Forelimb muscle (tissue), 1 donor: Measurements from ENCODE around the gene FAM167B. TPM values are rescaled to one million over a fixed set of nuclear protein-coding genes. Genes with fewer than 3 reads are reported as not detected.
"Not testable (repeated sequence)": the region's sequence is repeated elsewhere in the genome, so short reads cannot be mapped to it uniquely, and the experiment has no call there.

Experiments used
- DNase-seq: peaks from one replicate; pipeline ENCODE4 v3.0.0-alpha.2; 2013; ENCODE audit warnings: low read depth
- polyA plus RNA-seq: library from polyadenylated mRNA; unstranded; fragments of 120-200 nt; gene quantifications from one replicate; pipeline ENCODE4 v1.2.1, GENCODE V29; 2013; ENCODE audit not compliant: insufficient read length

FAM167B gene
- polyA plus RNA-seq, 1 donor, result 4.0 TPM

DNA sequence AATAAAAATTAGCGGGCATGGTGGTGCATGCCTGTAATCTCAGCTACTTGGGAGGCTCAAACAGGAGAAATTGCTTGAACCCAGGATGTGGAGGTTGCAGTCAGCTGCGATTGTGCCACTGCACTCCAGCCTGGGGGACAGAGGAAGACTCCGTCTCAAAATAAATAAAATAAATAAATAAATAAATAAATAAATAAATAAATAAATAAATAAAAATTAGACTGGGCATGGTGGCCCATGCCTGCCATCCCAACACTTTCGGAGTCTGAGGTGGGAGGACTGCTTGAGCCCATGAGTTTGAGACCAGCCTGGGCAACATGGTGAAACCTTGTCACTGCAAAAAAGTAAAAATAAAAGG, 16.2 kb downstream of the FAM167B start:
- DNase-seq, result not testable (repeated sequence)

DNA sequence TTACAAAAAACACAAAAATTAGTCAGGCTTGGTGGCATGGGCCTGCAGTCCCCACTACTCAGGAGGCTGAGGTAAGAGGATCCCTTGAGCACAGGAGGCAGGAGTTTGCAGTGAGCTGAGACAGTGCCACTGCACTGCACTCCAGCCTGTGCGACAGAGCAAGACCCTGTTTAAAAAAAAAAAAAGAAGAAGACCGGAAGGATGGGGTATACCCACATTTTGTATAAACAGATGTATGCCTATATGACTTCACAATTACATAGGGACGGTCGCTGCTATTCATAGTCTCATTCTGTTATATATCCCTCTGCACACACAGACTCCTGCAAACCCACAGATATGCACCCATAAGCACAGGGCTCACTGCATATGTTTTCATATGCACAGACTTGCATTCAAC, 16.7 kb downstream of the FAM167B start:
- no peak for DNase-seq

DNA sequence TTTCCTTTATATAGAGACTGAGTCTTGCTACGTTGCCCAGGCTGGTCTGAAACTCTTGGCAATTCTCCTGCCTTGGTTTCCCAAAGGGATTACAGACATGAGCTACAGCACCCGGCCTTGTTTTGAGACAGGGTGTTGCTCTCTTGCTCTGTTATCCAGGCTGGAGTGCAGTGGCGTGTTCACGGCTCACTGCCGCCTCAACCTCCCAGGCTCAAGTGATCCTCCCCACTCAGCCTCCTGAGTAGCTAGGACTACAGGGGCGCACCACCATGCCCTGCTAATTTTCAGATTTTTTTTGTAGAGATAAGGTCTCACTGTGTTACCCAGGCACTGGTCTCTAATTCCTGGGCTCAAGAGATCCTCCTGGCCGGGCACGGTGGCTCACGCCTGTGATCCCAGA, 18.8 kb downstream of the FAM167B start:
- DNase-seq, result no peak

DNA sequence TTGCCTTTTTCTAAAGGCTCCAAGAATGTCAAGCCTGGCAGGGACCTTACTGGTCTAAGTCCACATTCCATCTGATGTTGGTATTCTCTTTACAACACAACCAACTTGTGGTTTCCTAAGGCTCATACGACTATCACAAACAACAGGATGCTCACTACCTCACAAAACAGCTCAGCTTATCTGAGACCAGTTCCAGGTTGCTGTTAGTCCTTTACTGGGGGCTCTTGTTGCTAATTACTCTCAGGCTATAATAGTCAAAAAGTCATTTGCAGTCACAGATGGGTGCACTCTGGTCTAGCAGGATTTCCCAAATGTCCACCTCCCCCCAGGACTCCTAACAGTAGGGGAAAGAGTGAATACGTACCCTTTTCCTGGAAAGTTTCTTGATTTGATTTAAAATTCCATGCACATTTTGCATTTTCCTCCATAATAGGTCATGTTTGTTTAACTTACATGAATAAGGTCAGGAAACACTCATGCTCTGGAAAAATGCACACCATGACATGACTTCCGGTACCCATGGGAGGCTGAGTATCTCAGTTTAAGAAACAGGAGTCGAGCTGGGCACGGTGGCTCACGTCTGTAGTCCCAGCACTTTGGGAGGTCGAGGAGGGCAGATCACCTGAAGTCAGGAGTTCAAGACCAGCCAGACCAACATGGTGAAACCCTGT, 20.0 kb downstream of the FAM167B start:
- no peak for DNase-seq

DNA sequence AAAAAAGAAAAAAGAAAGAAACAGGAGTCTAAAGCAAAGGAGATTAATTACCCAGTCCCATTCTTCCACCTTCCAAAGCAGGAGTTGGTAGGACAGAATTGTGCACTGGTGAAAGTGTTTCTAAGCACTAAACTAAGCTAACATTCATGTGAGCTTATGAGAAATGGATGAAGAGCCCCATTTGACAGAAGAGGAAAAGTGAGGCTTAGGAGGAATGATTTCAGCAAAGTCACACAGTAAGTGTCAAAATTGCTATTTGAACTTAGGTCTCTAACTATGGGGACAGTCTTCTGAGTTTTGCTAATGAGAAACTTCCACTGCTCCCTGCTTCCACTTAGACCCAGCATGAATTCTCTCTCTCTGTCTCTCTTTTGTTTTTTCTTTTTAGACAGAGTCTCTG, 22.7 kb downstream of the FAM167B start:
- DNase-seq, result no peak

DNA sequence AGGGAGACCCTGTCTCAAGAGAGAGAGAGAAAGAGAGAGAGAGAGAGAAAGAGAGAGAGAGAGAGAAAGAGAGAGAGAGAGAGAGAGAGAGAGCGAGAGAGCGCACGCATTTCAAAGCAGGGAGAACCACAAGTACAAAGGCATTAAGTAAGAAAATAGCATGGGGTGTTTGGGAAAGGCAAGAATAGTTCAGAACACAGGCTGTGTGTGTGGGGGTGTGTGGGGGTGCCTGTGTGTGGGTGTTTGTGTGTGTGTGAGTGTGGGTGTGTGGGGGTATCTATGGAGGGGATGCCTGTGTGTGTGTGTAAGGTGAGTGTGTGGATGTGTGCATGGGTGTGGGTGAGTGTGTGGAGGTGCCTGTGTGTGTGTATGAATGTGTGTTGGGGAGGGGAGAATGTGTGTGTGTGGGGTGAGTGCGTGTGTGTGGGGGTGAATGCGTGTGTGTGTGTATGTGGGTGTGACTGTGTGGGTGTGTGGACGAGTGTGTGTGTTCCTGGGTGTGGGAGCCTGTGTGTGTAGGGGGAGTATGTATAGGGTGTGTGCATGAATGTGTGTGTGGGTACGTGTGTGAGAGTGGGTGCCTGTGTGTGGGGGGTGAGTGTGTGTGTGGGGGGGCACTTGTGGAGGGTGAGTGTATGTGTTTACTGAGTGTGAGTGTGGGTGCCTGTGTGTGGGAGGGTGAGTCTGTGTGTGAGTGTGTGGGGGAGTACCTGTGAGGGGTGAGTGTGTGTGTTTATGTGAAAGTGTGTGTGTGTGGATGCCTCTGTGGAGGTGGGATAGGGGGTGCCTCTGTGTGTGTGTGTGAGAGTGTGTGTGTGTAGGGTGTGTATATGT, 25.8 kb downstream of the FAM167B start:
- DNase-seq, result no peak

DNA sequence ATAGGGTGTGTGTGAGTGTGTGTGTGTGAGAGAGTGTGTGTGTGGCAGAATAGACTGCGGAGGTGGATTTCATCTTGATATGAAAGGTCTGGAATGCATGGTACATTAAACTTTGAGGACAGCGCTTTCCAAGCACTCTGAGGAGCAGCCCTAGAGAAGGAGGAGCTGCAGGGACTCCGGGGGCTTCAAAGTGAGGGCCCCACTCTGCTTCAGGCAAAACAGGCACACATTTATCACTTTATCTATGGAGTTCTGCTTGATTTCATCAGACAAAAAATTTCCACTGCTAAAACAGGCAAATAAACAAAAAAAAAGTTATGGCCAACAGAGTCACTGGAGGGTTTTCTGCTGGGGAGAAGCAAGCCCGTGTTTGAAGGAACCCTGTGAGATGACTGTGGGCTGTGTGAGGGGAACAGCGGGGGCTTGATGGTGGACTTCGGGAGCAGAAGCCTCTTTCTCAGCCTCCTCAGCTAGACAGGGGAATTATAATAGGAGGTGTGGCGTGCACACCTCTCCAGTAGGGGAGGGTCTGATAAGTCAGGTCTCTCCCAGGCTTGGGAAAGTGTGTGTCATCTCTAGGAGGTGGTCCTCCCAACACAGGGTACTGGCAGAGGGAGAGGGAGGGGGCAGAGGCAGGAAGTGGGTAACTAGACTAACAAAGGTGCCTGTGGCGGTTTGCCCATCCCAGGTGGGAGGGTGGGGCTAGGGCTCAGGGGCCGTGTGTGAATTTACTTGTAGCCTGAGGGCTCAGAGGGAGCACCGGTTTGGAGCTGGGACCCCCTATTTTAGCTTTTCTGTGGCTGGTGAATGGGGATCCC, 26.6 kb downstream of the FAM167B start:
- no peak for DNase-seq

DNA sequence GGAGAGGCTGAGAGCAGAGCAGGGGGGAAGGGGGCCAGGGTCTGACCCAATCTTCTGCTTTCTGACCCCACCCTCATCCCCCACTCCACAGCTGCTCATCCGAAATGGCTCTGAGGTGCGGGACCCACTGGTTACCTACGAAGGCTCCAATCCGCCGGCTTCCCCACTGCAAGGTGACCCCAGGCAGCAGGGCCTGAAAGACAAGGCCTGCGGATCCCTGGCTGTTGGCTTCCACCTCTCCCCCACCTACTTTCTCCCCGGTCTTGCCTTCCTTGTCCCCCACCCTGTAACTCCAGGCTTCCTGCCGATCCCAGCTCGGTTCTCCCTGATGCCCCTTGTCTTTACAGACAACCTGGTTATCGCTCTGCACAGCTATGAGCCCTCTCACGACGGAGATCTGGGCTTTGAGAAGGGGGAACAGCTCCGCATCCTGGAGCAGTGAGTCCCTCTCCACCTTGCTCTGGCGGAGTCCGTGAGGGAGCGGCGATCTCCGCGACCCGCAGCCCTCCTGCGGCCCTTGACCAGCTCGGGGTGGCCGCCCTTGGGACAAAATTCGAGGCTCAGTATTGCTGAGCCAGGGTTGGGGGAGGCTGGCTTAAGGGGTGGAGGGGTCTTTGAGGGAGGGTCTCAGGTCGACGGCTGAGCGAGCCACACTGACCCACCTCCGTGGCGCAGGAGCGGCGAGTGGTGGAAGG, 27.8 kb downstream of the FAM167B start:
- DNase-seq, result no peak

DNA sequence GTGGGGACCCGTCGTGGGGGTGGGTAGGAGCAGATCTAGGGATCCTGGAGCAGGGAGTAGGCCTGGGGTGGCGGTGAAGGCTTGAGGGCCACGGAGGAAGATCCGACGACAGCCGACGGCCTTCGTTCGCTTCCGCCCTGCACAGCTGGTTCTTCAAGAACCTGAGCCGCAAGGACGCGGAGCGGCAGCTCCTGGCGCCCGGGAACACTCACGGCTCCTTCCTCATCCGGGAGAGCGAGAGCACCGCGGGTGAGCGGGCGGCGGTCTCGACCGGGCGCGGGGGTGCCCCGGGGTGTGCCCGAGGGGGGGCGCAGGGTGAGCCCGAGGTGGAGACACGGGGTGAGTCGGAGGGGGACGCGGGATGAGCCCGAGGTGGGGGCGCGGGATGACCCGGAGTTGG, 28.4 kb downstream of the FAM167B start:
- DNase-seq, result no peak

DNA sequence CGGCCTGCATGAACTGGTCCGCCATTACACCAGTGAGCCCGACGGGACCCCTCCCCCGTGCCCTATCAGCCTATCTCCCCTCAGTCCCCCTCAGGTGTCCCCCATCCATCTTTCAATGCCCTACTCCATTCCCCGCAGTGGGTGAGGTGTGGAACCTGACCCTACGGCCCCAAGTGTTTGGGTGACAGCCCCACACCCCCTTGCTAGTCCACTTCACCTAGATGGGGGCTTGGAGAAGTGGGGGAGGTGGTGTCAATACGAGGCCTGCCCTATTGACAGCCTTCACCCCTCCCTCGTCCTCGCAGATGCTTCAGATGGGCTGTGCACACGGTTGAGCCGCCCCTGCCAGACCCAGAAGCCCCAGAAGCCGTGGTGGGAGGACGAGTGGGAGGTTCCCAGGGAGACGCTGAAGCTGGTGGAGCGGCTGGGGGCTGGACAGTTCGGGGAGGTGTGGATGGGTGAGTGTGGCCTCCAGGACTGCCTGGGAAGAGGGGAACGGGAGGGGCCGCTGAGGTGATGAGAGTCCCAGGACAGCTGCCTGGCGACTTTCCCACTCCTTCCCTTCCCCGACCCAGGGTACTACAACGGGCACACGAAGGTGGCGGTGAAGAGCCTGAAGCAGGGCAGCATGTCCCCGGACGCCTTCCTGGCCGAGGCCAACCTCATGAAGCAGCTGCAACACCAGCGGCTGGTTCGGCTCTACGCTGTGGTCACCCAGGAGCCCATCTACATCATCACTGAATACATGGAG, 29.2 kb downstream of the FAM167B start:
- DNase-seq, result no peak

DNA sequence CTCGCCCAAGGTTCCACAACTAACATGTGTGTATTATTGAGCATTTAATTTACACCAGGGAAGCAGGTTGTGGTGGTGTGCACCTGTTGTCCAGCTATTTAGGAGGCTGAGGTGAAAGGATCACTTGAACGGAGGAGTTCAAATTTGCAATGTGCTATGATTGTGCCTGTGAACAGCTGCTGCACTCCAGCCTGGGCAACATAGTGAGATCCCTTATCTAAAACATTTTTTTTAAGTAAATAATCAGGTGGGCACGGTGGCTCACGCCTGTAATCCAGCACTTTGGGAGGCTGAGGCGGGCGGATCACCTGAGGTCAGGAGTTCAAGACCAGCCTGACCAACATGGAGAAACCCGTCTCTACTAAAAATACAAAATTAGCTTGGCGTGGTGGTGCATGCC, 37.8 kb downstream of the FAM167B start:
- not testable (repeated sequence) for DNase-seq

DNA sequence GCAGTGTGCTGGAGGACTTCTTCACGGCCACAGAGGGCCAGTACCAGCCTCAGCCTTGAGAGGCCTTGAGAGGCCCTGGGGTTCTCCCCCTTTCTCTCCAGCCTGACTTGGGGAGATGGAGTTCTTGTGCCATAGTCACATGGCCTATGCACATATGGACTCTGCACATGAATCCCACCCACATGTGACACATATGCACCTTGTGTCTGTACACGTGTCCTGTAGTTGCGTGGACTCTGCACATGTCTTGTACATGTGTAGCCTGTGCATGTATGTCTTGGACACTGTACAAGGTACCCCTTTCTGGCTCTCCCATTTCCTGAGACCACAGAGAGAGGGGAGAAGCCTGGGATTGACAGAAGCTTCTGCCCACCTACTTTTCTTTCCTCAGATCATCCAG, 38.6 kb downstream of the FAM167B start:
- no peak for DNase-seq

DNA sequence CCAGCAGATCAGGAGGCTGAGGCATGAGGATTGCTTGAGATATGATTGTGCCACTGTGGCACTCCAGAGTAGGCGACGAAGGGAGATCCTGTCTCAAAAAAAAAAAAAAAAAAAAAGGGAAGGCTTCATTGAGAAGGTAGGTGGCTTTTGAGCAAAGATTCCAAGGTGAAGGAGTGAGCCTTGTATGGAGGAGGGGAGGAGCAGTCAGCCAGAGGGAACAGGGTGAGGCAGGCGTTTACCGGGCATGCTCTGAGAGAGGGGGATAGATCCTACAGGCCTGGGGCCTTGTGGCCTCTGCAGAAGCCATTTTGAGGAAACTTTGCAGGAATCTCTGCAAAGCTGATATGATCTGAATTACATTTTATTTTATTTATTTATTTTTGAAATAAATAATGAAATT, 39.7 kb downstream of the FAM167B start:
- DNase-seq, result no peak

DNA sequence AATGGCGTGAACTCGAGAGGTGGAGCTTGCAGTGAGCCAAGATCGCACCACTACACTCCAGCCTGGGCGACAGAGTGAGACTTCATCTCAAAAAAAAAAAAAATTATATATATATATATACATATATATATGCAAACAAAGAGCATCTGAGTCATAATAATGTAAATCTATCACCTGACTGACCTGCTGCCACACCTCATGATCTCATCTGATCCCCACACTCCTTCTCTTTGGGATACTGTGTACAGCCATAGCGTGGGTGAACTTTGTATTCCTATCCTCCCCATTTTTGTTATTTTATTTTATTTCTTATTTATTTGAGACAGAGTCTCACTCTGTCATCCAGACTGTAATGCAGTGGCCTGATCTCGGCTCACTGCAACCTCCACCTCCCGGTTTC, 42.2 kb downstream of the FAM167B start:
- DNase-seq, result no peak

DNA sequence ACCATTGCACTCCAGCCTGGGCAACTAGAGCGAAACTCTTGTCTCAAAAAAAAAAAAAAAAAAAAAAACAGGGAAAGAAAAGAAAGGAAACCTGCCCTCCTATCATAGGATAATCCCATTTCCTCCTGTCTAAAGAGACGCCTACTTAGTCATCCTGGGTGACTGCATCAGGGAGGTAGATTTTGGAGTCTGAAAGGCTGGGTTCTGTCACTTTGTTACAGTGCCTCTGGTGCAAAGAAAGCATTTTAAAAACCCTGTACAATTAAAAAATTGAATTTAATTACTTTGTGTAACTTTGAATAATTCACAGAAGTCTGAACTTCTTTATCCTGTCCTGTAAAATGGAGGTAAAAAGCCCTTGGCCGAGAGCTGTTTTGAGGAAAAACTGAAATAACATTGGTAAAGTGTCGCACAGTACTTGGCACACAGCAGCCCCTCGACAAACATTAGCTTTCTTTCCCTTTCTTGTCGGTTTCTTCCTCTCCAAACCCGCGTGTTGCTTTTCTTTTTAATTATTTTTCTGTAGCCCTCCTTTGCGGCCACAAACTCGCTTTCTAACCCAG, 44.2 kb downstream of the FAM167B start:
- no peak for DNase-seq

DNA sequence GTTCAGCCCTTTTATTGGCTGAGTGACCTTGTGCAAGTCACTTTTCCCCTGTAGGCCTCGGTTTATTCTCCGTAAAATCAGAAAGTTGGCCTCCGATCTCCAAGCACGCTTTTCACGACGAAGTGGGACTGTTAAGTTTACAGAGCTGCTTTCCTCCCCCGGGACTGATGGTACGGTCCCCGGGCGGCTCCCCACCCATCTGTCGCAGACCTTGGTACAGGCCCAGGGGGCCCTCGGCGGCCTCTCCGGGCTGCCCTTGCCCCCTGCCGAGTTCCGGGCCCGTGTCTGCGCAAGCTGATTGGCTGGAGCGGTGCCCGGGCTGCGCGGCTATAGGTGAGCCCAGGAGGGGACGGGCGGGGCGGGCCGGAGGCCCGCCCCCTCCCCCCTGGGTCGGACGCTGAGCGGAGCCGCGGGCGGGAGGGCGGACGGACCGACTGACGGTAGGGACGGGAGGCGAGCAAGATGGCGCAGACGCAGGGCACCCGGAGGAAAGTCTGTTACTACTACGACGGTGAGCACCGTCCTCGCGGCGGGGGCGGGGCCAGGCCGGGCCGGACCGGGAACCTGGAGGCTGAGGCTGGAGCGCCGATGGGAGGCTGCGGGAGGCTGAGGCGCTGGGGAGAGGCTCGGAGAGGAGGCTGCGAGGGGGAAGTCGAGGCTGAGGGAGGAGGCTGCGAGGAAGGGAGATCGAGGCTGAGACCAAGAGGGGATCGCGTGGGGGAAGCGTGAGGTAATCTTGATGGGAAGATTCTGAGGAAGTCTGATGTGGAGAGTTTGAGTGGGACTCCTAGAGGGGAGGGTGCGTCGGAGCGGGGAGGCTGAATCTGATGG, 44.9 kb downstream of the FAM167B start, which contains the start of gene HDAC1:
TSS of gene HDAC1 (plus strand) at position 376 of the 831 bp plus-strand sequence. CDS start at position 463, 87 bp downstream.
- DNase-seq, result peak; percentile 35

DNA sequence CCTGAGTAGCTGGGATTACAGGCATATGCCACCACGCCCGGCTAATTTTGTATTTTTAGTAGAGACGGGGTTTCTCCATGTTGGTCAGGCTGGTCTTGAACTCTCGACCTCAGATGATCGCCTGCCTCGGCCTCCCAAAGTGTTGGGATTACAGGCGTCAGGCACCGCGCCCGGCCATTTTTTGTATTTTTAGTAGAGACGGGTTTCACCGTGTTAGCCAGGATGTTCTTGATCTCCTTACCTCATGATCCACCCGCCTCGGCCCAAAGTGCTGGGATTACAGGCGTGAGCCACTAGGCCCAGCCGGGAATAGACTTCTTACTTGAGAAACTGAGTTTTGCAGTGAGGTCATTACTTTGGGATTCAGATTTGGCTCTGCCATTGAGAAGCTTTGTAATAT, 51.2 kb downstream of the FAM167B start:
- not testable (repeated sequence) for DNase-seq
